GM18505 (cell line): ENCODE results near the gene SHANK3.
A peak's percentile ranks its signal among the peaks of the same experiment; 100 is the strongest.

Source experiments
- ATAC-seq: cut with Tn5 transposase; IDR thresholded peaks from one replicate; pipeline ENCODE4 v1.9.1; 2021; ENCODE audit not compliant: unreplicated experiment
- POLR2A ChIP-seq: IDR thresholded peaks from 4 replicates; pipeline ENCODE4 v1.6.1; 2011; ENCODE audit warnings: borderline replicate concordance; ENCODE audit not compliant: insufficient read depth, insufficient read length; ENCODE audit errors: extremely low read depth

SHANK3 gene

DNA sequence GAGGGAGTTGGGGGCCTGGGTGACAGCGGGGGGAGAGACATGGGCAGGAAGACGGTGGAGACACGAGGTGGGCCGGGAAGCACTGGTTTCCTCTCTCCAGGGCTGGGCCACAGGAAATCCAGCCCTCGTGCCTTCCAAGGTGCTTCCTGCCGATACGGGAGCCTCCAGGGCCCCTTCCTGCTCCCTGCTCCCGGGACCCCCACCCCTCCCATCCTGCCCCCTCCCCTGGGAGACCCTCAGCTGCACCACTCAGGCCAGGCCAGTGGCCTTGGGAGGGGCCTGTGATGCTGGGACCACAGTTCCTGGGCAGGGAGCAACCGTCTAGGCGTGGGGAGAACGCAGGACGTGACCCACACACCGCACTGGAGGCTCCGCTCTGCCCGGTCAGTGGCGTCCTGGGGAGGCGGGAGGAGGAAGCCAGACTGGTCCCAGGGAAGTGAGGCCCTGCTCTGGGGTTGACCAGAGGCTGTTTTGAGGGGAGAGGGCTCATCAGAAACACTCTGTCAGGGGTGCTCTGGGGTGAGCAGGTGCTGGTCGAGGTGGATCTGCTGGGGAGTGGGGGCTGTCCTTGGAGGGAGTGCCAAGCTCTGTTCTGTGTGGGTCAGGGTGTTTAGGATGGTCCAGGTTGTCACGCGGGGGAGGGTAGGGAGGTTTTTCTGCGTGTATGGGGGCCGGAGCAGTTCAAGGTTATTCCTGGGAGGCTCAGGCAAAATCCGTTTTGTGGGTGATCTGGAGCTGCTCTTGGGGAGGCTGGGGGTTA lies at the start of gene SHANK3:
Gene SHANK3, plus strand, starts transcription at position 353 of the 760 bp plus-strand sequence.
- no peak for ATAC-seq
- TF ChIP-seq POLR2A, result no peak

DNA sequence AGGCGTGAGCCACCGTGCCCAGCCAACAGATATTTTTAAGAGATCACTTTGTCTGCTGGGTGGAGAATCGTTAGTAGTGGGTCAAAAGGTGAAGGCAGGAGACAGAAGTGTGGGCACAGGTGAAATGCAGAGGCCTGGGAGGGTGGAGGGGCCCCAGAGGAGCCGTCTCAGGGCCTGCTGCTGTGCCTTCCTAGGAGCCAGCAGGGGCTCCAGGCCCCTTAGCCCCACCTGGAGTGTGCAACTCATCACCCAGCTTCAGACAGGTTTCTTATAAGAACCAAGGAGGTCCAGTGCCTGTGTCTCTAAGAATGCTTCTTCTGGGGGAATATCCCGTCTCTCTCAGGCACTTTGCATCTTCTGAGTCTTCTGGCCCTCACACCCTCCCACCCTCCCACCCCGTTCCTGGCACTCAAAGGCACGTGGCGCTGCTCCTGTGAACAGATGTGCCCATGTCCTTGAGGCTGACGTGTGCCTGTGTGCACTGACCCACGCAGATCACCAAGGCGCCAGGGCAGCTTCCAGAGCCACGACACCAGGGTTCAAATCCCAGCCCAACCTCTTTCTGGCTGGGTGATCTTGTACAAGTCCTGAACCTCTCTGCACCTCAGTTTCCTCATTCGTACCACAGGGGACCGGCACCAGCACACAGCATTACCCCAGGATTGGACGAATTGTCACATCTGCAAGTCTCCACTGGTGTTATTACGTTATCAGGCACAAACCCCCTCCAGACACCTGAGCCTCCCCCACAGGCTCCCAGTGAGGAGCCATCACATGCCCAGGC lies 48.1 kb upstream of the SHANK3 start:
- no peak for TF ChIP-seq POLR2A
- no peak for ATAC-seq

DNA sequence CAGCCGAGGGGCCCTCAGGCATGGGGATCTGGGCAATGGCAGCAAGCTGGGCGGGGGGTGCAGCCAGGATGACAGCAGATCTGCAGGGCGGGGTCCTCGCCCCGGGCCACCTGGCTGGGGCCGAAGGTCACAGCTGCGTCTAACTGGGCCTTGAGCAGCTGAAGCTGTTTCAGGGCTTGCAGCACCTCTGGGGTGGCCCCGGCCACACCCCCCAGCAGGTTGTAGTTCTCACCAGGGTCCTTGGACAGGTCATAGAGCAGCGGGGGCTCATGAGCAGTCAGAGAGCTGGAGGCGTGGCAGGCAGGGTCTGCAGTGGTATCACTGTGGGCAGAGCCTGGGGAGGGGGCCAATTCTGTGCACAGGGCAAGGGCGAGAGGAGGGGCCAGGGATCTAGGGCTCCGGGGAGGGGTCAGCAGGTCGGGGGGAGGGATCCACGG lies 47.5 kb upstream of the SHANK3 start:
- no peak for ATAC-seq
- no peak for TF ChIP-seq POLR2A

DNA sequence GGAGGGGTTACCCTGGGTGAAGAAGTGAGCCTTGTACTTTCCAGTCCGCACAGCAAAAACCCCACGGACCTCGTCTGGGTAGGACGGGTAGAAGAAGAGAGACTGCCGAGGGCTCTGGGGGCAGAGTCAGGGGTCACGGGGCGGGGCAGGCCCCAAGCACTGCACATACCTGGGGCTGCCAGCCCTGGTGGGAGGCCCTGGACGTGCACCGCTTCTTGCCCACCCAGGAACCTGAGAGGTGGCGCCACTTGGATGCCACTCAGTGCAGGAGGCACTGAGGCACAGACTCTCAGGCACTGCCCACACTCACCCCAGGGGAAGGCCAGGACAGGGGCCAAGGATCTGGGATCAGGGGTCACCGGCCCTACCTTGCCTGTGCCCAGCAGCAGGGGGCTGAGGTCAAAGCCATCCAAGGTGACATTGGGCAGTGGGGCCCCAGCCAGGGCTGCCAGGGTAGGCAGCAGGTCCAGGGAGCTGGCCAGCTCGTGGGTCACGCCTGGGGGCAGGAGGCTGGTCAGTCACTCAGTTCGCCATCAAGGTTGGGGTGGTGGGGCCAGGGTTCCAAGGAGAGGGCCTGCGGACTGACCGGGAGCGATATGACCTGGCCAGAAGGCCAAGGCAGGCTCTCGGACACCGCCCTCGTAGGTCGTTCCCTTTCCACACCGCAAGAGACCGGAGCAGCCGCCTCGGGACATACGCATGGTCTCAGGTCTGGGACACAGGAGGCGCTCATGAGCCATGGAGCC lies 46.9 kb upstream of the SHANK3 start:
- ATAC-seq, result no peak
- TF ChIP-seq POLR2A, result no peak

- no peak for ATAC-seq
- TF ChIP-seq POLR2A, result no peak
Observed at GRCh38 chr22:50626314-50626849, 46.2 kb upstream of the SHANK3 start.

- no peak for ATAC-seq
- no peak for TF ChIP-seq POLR2A
Observed at GRCh38 chr22:50626850-50627641, 45.6 kb upstream of the SHANK3 start.

DNA sequence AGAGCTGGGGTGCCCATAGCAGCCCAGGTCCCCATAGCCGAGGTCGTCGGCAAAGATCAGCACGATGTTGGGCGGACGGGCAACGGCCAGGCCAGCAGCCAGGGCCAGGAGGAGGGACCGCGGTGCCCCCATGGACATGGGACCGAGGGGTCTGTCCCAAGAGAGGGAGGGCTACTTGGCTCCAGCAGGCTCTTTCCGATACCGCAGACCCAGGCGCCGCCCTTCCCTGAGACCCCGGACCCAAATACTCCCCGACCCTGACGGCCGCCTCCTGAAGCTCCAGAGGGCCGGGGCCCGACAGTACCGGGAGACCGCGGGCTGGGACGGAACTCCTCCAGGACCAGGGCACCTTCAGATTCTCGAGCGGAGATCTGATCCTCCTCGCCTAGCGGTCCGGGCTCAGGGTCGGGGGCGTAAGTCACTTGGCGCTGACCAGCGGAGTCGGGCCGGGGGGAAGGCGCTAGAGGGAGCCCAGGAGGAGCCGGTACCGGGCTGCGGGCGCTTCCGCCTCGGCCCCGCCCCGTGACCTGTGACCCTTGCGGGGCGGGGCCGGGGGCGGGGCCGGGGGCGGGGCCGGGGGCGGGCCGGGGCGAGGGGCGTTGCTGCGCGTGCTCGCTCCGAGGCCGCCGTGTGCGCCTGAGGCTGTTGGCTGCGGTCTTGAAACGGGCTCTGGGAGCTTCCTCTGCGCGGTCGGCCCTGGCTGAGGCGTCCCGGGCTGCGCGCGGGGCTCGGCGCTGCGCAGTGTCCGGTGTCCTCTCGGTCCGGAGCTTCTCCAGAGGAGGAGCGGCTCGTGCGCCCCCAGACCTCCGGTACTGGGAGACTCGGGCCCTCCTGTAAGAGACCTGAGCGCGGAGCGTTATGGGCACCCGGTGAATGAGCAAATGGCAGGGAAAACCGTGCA lies 44.7 kb upstream of the SHANK3 start, which contains the start of gene ARSA:
Gene ARSA, minus strand, starts transcription at position 511 of the 901 bp plus-strand sequence. Its CDS starts 373 bp downstream, at position 138.
- TF ChIP-seq POLR2A, result peak; percentile 68
- peak; percentile 70 for ATAC-seq

GRCh38 chr22:50628543-50629134 lies 44.0 kb upstream of the SHANK3 start:
- TF ChIP-seq POLR2A, result no peak
- peak; percentile 6 for ATAC-seq

GRCh38 chr22:50630376-50630775 lies 42.2 kb upstream of the SHANK3 start:
- ATAC-seq, result no peak
- TF ChIP-seq POLR2A, result no peak

GRCh38 chr22:50633086-50633485 lies 39.5 kb upstream of the SHANK3 start:
- ATAC-seq, result no peak
- no peak for TF ChIP-seq POLR2A

GRCh38 chr22:50633771-50634170 lies 38.9 kb upstream of the SHANK3 start:
- no peak for ATAC-seq
- no peak for TF ChIP-seq POLR2A
